GM18951 (cell line): ENCODE data around the gene FOXK2.

ENCODE experiments used
- POLR2A ChIP-seq: IDR thresholded peaks from 4 replicates; pipeline ENCODE4 v1.6.1; 2011; ENCODE audit warnings: mild to moderate bottlenecking; ENCODE audit not compliant: insufficient read length, insufficient read depth; ENCODE audit errors: extremely low read depth
- in situ Hi-C: fragments of 300-500 bp; cut with MboI; formaldehyde crosslinking; loops from one replicate; pipeline ENCODE4 v1.12.0; 2022; ENCODE audit warnings: low sequenced_read_pairs, mixed read lengths, inconsistent platforms; ENCODE audit not compliant: unreplicated experiment

Gene FOXK2

GRCh38 chr17:82653651-82654528, 134.4 kb downstream of the FOXK2 start:
- no peak for TF ChIP-seq POLR2A
- in situ Hi-C loops = no loop called here
